GM18517 (cell line): ENCODE results near the gene PTPRM.

Source experiments
- ATAC-seq: cut with Tn5 transposase; IDR thresholded peaks from one replicate; pipeline ENCODE4 v1.9.1; 2021; ENCODE audit warnings: mild to moderate bottlenecking, moderate library complexity; ENCODE audit not compliant: unreplicated experiment

PTPRM gene

DNA sequence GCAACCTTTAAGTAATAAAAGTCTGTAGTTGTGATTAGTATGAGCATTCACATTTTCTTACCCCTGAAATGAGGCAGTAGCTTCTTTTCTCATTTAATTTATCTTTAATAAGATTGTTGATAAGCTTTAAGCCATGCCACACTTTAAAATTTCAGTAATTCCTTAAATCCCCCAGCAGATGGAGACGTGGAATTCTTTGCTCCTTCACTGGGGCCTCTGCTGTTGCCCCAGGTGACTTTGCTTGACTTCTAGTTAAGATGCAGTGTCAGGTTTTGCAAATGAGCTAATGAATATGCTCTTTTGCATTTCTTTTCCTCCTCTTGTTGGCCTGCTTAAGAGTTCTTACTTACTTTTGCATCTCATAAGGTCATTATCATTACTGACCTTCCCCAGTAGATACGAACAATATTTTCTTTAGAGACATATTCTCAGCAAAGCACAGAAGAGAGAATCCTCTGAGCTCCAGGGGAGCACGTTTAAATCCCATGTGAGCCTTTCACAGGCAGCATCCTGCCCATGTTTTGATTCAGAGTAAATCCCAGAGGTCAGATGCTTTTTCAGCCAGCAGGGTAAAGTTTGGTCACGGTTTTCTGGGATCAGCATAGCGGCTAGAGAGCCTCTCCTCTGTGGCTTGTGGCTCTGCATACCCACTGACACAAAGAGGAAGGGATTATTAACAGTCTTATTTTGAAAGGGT, 222.9 kb downstream of the PTPRM start:
- no peak for ATAC-seq

DNA sequence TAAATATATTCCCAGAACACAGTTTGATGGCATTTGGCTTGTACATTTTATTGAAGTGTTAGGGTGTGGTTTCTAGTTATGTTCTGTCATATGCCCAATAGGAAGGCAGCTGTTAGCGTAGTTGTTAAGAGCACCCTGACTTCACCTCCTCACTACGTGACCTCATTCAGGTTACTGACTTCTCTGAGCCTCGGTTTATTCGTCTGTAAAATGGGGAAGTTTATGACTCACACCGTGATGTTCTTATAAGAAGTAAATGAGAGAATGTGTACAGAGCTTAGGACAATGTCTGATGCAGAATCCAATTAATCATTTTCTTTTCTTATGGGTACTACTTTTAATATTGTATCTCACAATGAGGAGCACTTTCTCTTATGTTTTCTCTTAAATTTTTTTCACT, 226.0 kb downstream of the PTPRM start:
- no peak for ATAC-seq

GRCh38 chr18:7803956-7804469, 236.9 kb downstream of the PTPRM start:
- ATAC-seq = no peak

DNA sequence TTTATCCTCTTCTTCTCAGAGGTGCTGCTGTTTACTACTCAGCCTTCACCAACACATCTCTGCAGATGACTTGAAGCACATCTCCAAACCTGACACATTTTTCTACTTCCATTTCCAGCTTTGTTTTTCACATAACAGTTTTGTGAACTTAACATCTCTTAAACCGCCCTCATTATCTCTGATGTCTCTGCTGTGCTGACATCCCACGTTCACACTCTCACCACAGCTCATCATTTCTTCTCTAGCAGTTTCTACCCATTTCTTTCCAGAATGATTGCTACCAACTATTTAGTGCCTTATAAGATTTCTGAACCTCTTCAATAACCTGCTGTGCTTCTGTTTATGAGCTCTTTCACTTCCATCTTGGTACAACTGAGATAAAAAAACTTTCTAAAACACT, 238.0 kb downstream of the PTPRM start:
- no peak for ATAC-seq

DNA sequence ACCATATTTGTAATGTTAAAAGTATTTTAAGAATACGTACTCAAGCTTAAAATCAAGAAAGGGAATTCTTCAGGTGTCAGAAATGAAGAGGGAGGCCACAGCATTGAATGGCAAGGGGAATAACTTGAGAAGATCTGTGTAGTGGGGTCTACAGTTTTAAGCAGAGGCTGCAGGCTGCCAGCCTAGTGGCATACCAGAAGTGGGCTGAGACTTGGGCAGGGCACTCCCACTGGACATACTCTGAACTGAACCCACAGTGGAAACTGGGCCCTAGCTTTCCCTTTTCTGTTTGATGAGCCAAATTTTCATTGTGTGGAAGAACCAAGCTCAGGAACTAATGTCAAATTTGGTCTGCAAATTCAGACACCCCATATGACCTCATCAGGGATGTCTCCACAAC, 238.8 kb downstream of the PTPRM start:
- ATAC-seq = no peak

DNA sequence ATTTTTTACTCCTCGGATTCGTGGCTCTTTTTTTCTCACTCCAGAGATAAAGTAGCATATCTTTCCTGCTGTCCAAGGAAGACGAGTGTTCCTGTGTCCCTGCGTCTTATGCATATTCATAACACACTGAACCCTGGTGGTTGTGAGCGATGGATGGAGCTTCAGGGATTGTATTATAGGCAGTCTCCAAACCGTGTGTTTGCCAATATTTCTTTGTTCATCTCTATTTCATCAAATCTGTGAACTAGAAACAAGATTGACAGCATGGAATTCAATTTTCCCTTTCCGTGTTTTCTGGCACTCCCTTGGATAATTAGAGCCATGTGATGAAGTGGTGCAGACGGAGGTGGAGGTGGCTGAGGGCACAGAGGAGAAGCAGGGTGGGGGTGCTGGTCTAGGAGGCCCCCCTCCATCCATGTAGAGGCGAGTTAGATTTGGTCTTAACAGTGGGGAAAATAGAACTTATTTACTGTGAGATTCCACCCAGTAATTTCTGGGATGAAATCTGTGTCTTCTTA, 240.9 kb downstream of the PTPRM start:
- no peak for ATAC-seq

GRCh38 chr18:7808992-7809391, 241.9 kb downstream of the PTPRM start:
- no peak for ATAC-seq

DNA sequence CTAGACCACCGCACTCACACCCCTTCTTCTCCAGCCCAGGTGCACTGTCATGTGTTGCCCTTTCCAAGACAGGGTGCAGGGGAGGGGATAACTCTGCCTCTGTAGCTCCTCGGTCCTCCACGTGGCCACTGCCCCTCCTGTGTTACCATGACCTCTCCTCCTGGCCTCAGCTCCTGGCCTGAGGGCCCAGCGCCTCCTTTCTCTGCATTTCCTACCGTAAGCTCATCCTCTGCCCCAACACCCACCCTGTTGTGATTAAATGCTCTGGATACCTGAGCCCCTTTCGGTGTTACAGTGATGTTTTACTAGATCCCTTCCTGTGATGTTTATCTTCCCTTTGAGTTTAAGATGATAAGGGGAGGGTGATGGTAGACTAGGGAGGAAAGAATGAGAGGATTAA, 242.3 kb downstream of the PTPRM start:
- ATAC-seq = no peak

DNA sequence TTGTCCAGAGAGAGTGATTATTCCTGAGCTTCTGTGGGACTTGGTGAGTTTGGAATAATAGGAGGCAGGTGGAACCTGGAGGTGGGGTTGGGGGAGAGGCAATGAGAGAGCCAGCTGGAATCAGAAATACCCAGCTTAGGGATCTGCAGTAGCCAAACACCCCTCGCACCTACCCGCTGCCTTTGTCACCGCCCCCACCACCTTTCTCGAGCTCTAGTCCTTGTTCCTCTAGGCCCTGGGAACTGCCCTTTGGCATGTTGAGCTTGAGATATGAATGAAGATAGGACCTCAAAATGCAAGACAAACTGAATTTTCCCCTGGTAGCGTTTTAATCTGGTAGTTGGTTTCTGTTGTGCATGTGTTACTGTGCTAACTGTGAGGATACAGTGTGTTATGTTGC, 242.9 kb downstream of the PTPRM start:
- no peak for ATAC-seq

DNA sequence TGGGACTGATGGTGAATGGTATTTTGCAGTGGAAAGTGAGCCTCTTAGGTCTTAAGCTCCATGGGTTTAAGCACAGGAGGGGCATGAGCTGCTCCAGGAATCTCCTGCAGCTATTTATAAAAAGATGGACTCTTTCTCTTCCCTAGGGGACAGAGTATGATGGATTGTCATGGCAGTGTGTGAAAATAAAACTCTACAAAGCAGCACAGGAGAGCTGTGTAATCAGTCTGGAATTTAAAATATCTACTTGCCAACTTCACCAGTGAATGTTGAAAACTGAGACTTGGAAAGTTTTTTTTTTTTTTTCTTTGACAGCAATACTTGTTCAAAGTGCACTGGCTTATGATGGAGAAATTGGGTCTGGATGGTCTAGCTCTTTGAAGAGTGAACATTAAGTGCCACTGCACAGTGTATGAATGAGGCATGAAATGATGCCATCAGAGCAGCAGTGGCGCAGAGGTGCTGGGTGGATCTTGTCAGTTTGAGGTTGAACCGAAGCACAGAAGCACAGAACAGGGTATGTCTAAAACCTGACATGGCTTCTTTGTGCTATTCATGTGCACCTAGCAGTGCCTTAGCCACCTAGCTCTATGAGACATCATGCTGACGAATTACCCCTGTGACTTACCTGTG, 245.4 kb downstream of the PTPRM start:
- no peak for ATAC-seq

- no peak for ATAC-seq
Observed at GRCh38 chr18:7813131-7813530, 246.0 kb downstream of the PTPRM start.

DNA sequence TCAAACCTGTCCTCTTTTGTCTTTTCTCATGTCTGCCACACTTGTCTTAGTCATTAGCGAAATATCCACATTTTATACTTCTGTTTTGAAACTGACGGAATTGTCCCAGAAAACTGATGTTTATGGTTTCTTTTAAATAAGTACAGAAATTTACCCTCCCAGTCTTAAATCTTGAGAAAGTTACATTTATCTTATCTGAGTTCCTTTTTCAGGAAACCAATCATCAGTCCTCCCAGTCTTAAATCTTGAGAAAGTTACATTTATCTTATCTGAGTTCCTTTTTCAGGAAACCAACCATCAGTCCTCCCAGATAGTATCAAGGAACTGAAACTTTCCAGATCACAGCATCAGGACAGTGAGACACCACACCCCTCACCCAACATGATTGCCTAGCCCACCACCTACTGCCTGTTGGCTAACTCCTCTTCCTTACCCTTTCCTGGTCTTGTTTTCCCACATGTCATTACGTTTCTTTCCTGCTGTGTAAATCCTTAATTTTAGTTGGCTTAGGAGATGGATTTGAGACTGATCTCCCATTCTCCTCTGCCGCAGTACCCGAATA, 247.7 kb downstream of the PTPRM start:
- no peak for ATAC-seq

- no peak for ATAC-seq
Observed at GRCh38 chr18:7815787-7816186, 248.7 kb downstream of the PTPRM start.

DNA sequence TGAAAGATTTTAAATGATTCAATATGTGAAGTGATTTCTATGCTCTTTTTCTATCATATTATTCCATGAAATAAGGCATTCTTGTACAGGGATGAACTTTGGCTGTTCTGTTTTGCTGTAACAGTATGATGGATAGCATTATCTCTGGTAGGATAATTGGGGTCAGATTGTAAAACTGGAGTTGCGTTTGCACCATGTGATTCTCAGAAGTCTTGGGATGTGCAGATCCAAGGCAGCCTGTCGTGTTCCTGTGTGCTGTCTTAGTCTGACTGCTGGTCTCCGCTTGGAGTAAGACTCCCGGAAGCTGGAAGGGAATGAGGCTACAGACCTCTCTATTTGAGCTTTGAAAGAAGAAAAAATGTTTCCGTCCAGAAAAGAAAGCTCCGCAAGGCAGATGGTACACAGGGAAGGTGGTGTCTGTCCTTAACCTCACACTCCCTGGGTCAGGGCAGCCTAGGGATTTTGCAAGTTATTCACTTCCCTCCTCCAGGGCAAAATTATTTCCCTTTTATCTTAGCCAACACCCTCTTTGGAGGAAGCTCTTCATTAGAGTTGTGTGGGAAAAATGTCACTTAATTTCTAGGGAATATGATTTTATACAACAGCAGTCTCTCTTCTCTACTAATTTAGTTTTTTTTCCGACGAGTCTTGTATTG, 250.6 kb downstream of the PTPRM start:
- no peak for ATAC-seq

GRCh38 chr18:7821784-7822183, 254.7 kb downstream of the PTPRM start:
- no peak for ATAC-seq

GRCh38 chr18:7822435-7823331, 255.6 kb downstream of the PTPRM start:
- peak; percentile 68 for ATAC-seq

- no peak for ATAC-seq
Observed at GRCh38 chr18:7824970-7825369, 257.9 kb downstream of the PTPRM start.

DNA sequence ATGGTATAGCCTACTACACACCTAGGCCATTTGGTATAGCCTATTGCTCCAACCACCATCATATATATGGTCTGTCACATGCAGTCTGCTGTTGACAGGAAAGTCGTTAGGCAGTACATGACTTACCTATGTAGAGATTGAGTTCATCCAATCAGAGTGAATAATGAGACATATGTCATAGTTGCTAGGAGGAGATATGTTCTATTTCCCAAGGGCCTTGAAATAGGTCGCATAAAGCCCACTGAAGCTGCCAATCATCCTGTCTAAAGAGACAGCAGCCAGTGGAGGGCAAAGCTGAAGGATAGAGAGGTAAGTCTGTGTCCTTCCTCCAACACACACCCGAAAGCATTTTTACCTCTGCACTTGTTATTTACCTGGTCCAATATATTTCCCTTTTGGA, 263.4 kb downstream of the PTPRM start:
- ATAC-seq = peak; percentile 96

- no peak for ATAC-seq
Observed at GRCh38 chr18:7839548-7839947, 272.4 kb downstream of the PTPRM start.

DNA sequence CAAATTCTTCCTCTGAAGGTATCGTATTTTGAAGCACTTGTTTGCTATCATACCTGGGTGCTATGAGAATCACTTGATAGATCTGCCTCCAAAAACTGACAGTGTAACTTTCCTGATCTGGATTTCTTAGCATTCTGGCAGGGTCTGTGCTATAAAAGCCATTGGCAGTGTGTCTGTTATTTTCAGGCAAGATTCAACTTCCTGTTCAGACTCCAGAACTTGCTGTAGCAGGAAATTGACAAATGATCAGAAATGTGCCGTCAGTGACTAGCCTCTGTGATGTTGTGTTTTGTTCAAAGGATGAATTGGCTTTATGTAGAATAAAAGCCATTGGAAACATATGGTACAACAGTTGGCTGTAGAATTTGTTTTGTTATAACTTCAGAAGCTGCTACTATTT, 273.3 kb downstream of the PTPRM start:
- ATAC-seq = no peak

DNA sequence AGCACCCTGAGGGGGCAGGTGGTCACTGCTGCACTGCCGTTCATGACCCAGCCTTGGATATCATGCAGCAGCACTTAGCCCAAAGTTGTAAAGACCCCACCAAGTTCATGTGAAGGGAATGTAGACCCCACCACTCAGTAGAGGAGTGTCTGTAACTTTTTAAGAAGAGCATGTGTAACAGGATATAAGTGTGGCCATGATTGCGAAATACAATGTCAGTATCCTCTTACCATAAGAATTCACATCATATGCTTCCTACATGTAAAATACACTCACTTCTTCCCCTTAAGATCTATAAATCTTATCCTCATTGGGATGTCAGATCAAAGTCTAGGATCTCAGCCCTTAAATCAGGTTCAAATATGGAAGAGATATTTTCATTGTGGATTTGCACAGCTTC, 276.9 kb downstream of the PTPRM start:
- no peak for ATAC-seq
